Measurements from ENCODE around the gene PABPC4L.

The PABPC4L gene

DNA sequence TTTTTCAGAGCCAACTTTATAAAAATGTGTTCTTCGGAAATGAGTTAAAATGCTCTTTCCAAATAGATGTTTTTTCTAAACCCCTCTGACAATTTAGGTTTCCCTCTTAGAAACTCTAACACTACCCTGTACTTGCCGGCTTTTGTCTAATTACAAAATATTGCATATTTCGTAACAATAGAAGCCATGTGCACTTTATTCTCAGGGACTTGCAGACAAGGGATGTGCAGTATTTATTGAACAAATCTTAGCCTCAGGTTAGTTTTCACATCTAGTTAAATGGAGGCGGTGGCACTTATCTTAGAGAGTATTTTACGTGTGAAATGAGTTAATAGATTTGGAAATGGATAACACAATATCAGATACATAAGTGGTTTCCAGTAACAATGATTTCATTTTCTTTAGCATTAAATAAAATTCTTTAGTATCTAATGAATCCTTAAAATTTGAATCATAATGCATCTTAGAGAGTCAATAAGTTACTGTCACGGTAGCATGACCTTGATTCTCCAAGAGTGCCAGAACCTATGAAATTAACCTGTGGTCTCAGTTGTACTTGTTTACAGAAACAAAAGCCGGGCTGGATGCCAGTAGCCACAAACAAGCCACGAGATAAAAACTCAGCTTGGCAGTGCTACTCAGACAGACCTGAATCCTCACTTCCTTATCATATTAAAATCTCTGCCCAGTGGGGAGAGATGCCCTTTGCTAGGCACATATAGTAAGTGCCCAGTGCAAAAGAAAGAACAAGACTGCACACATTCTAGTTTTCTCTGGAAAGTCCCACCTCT is 772 bp upstream of the PABPC4L start:
- H3K4me1 ChIP-seq (ENCODE audit: insufficient read depth, low read length): peaks cover 12% of the 10 kb centered on the region; the same call in 1 of the 2 replicates
- no peaks in the 10 kb centered on the region for H3K36me3 ChIP-seq (ENCODE audit: insufficient read depth, low read length)
- peak overlapping the region; percentile 41; the same call in 1 of the 2 replicates for H3K4me2 ChIP-seq (ENCODE audit: insufficient read depth, low read length)
- H3K79me2 ChIP-seq (ENCODE audit: insufficient read depth, low read length): peaks cover 41% of the 10 kb centered on the region
- H3K9ac ChIP-seq (ENCODE audit: low read depth, low read length): peak overlapping the region; percentile 86
- H3K9me3 ChIP-seq (ENCODE audit: insufficient read depth, low read length, severe bottlenecking): peaks cover 10% of the 10 kb centered on the region
- no peaks in the 10 kb centered on the region for H3K27me3 ChIP-seq (ENCODE audit: insufficient read depth, low read length, poor library complexity)
- peak; percentile 34 for DNase-seq
- peak overlapping the region; percentile 63 for H2AFZ ChIP-seq (ENCODE audit: low read depth, low read length)
- H4K20me1 ChIP-seq (ENCODE audit: insufficient read depth, low read length): no peaks in the 10 kb centered on the region
- H3K4me3 ChIP-seq (ENCODE audit: low read depth in 1 of 2, low read length in 2 of 2): 0 out of 4 replicates have a peak overlapping the region, but pooled peaks of 1 of the 2 experiments have one; percentile 66
- ATAC-seq (ENCODE audit: insufficient read depth, low read depth): no peak
- no peak for TF ChIP-seq EZH2 (IDR thresholded peaks at IDR 0.05; ENCODE audit: borderline replicate concordance, low read depth, low read length, severe bottlenecking)
- TF ChIP-seq, protein P1, sequence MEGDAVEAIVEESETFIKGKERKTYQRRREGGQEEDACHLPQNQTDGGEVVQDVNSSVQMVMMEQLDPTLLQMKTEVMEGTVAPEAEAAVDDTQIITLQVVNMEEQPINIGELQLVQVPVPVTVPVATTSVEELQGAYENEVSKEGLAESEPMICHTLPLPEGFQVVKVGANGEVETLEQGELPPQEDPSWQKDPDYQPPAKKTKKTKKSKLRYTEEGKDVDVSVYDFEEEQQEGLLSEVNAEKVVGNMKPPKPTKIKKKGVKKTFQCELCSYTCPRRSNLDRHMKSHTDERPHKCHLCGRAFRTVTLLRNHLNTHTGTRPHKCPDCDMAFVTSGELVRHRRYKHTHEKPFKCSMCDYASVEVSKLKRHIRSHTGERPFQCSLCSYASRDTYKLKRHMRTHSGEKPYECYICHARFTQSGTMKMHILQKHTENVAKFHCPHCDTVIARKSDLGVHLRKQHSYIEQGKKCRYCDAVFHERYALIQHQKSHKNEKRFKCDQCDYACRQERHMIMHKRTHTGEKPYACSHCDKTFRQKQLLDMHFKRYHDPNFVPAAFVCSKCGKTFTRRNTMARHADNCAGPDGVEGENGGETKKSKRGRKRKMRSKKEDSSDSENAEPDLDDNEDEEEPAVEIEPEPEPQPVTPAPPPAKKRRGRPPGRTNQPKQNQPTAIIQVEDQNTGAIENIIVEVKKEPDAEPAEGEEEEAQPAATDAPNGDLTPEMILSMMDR (IDR thresholded peaks at IDR 0.05; ENCODE audit: borderline replicate concordance, extremely low read depth, low read length, poor library complexity, severe bottlenecking): no peak
- peak overlapping the region; percentile 47 for H3K27ac ChIP-seq (ENCODE audit: low read length)

DNA sequence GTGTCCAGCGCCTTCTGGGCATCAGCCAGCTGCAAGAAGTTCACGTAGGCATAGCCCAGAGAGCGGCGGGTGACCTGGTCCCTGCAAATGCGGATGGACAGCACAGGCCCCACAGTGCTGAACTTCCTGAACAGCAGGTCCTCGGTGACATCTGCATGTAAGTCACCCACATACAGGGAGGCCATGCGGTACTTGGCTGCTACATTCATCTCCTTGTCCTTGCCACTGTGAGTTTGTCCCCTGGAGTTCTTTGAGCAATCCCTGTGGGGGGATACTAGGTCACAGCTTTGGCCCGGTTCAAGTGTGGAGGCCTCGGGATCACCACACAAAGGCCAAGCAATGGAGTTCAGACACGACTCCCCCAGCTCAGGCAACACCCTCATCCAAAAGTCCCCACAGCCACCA is 776 bp downstream of the PABPC4L start:
- Histone ChIP-seq H3K4me1 (ENCODE audit: insufficient read depth, low read length) (peaks cover 17% of the 10 kb centered on the region; the same call in 1 of the 2 replicates), H3K79me2 (ENCODE audit: insufficient read depth, low read length) (peaks cover 56% of the 10 kb centered on the region), H3K9ac (ENCODE audit: low read depth, low read length) (peak overlapping the region; percentile 86), H3K9me3 (ENCODE audit: insufficient read depth, low read length, severe bottlenecking) (peaks cover 3% of the 10 kb centered on the region), H4K20me1 (ENCODE audit: insufficient read depth, low read length) (no peaks in the 10 kb centered on the region), H3K27ac (ENCODE audit: low read length) (peak overlapping the region; percentile 91), H3K4me3 (ENCODE audit: low read depth in 1 of 2, low read length in 2 of 2) (peak overlapping the region; percentile 57 to 66), H3K36me3 (ENCODE audit: insufficient read depth, low read length) (peaks cover 3% of the 10 kb centered on the region; the same call in 1 of the 2 replicates), H3K4me2 (ENCODE audit: insufficient read depth, low read length) (peak overlapping the region; percentile 63), H3K27me3 (ENCODE audit: insufficient read depth, low read length, poor library complexity) (no peaks in the 10 kb centered on the region), H2AFZ (ENCODE audit: low read depth, low read length) (peak overlapping the region; percentile 64)
- DNase-seq: peak; percentile 46
- peak; percentile 65 for ATAC-seq (ENCODE audit: insufficient read depth, low read depth)
- no peak for TF ChIP-seq EZH2 (IDR thresholded peaks at IDR 0.05; ENCODE audit: borderline replicate concordance, low read depth, low read length, severe bottlenecking)
- TF ChIP-seq, protein P1 (IDR thresholded peaks at IDR 0.05; ENCODE audit: borderline replicate concordance, extremely low read depth, low read length, poor library complexity, severe bottlenecking): no peak

DNA sequence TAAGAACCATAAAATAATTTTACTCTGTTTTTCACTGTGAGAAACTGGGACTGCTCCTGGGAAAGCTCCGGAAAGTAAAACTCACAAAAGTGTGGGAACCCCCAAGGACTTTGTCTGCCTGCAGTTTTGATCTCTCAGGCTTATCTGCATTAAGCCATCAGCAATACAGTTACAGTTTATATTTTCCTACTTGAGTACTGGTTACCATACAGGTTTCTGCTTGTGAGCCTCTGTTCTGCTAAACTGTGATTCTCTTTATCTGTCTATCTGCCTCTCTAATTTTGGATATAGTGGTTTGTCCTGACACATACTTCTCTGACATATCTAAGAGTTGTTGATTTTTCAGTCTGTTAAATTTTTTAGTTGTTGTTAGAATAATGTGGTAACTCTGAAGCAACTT is 11.6 kb downstream of the PABPC4L start:
- Histone ChIP-seq H3K4me1 (ENCODE audit: insufficient read depth, low read length) (peaks cover 74% of the 10 kb centered on the region), H2AFZ (ENCODE audit: low read depth, low read length) (peak overlapping the region; percentile 41; the same call in 1 of the 2 replicates), H3K4me2 (ENCODE audit: insufficient read depth, low read length) (peak overlapping the region; percentile 49), H3K9me3 (ENCODE audit: insufficient read depth, low read length, severe bottlenecking) (peaks cover 3% of the 10 kb centered on the region), H3K79me2 (ENCODE audit: insufficient read depth, low read length) (peaks cover 31% of the 10 kb centered on the region; the same call in 1 of the 2 replicates), H3K9ac (ENCODE audit: low read depth, low read length) (peak overlapping the region; percentile 31), H3K4me3 (ENCODE audit: low read depth in 1 of 2, low read length in 2 of 2) (0 out of 4 replicates have a peak overlapping the region, but pooled peaks of 1 of the 2 experiments have one; percentile 2), H3K27ac (ENCODE audit: low read length) (peak overlapping the region; percentile 82), H3K36me3 (ENCODE audit: insufficient read depth, low read length) (no peaks in the 10 kb centered on the region), H4K20me1 (ENCODE audit: insufficient read depth, low read length) (no peaks in the 10 kb centered on the region), H3K27me3 (ENCODE audit: insufficient read depth, low read length, poor library complexity) (no peaks in the 10 kb centered on the region)
- DNase-seq (peak; percentile 31), ATAC-seq (ENCODE audit: insufficient read depth, low read depth) (peak; percentile 84)
- TF ChIP-seq EZH2 (IDR thresholded peaks at IDR 0.05; ENCODE audit: borderline replicate concordance, low read depth, low read length, severe bottlenecking): no peak
- TF ChIP-seq, protein P1 (IDR thresholded peaks at IDR 0.05; ENCODE audit: borderline replicate concordance, extremely low read depth, low read length, poor library complexity, severe bottlenecking): no peak
